Measurements from ENCODE around the gene WFDC9.
"Not testable (repeated sequence)": the region's sequence is repeated elsewhere in the genome, so short reads cannot be mapped to it uniquely, and the experiment has no call there.

The WFDC9 gene

DNA sequence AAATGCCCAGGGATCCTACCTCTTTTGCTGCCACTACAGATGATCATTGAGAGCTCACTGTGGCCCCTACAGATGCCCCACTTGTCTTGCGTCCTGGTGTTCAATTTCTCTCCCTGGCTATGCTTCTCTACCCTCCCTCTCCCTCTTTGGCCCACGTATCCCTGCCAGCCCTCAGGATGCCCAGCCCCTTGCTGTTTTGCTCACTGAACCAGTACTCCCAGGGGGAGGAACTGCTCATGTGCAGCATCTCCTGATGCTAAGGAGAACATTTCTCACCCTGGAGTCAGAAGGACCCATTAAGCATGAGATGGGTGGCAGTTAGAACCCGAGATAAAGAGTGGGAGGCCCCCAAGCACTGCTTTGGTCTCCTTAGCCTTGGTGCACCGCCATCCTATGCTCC is at the start of gene WFDC9:
TSS of gene WFDC9 (minus strand) at position 101 of the 400 bp plus-strand sequence. CDS start 21,103 bp downstream, outside the sequence.
- no peak for DNase-seq (ENCODE audit: low spot score)

DNA sequence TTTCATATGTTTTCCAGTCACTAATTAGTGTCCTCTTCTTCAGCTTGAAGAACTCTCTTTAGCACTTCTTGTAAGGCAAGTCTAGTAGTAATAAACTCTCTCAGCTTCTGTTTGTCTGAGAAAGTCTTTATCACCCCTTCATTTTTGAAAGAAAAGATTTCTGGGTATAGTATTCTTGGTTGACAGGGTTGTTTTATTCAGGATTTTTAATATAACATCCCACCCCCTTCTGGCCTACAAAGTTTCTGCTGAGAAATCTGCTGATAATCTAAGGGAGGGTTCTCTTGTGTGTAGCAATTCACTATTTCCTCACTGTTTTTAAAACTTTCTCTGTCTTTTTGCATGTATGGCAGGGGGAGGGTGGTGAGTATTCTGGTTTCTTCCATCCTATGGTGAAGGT is 48.6 kb upstream of the WFDC9 start:
- no peak for DNase-seq (ENCODE audit: low spot score)

DNA sequence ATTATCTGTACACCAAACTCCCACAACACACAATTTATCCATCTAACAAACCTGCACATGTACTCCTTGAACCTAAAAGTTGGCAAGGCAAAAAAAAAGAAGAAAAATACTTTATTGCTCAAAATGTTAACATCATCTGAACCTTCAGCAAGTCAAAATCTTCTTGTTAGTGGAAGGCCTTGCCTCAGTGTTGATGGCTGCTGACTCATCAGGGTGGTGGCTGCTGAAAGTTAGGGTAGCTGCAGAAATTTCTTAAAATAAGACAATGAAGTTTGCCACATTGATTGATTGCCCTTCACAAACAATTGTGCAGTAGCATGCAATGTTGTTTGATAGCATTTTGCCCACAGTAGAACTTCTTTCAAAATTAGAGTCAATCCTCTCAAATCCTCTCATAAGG is 41.7 kb upstream of the WFDC9 start:
- no peak for DNase-seq (ENCODE audit: low spot score)

DNA sequence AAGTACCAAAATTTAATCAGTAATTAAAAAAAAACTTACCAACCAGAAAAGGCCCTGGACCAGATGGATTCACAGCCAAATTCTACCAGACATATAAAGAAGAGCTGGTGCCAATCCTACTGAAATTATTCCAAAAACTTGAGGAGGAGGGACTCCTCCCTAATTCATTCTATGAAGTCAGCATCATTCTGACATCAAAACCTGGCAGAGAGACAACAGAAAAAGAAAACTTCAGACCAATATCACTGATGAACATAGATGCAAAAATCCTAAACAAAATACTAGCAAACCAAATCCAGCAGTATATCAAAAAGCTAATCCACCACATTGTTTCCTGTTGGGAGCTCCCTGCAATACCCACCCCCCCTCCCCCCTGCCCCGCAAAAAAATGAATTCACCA is 39.1 kb upstream of the WFDC9 start, which contains the start of gene WFDC11:
TSS of gene WFDC11 (minus strand) at position 101 of the 400 bp plus-strand sequence. CDS start 19,639 bp downstream, outside the sequence.
- DNase-seq (ENCODE audit: low spot score), result no peak

DNA sequence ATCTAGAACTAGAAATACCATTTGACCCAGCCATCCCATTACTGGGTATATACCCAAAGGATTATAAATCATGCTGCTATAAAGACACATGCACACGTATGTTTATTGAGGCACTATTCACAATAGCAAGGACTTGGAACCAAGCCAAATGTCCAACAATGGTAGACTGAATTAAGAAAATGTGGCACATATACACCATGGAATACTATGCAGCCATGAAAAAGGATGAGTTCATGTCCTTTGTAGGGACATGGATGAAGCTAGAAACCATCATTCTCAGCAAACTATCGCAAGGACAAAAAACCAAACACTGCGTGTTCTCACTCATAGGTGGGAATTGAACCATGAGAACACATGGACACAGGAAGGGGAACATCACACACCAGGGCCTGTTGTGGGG is 26.0 kb upstream of the WFDC9 start:
- DNase-seq (ENCODE audit: low spot score), result not testable (repeated sequence)

DNA sequence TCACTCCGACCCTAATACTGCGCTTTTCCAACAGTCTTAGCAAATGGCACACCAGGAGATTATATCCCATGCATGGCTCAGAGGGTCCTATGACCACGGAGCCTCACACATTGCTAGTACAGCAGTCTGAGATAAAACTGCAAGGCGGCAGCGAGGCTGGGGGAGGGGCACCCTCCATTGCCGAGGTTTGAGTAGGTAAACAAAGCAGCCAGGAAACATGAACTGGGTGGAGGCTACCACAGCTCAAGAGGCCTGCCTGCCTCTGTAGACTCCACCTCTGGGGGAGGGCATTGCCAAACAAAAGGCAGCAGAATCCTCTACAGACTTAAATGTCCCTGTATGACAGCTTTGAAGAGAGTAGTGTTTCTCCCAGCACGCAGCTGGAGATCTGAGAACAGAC is 20.6 kb upstream of the WFDC9 start:
- not testable (repeated sequence) for DNase-seq (ENCODE audit: low spot score)

DNA sequence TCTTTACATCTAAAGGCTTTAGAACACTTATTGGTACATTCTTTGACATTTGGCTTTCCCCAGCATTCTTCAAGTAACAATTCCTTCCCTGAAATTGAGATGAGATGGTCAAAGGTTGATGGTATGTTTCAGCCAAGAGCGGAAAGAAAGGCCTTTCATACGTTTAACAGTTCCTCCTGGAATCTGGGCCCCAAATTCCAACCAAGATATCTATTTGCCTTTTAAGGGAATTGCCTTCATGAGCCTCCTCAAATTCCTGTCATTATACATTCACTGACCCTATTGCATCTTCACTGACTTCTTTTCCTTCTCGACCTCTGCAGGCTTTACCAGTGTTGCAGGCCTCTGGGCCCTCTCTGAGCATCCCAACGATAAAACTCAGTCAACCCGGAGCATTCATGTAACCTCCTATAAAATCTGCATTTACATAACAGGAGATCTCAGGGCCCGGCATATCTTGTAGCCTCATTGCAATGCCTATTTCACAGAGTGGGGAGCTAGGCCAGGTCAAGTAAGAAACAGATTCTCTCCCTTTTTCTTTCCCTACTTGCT is 18.3 kb upstream of the WFDC9 start:
- no peak for DNase-seq (ENCODE audit: low spot score)

DNA sequence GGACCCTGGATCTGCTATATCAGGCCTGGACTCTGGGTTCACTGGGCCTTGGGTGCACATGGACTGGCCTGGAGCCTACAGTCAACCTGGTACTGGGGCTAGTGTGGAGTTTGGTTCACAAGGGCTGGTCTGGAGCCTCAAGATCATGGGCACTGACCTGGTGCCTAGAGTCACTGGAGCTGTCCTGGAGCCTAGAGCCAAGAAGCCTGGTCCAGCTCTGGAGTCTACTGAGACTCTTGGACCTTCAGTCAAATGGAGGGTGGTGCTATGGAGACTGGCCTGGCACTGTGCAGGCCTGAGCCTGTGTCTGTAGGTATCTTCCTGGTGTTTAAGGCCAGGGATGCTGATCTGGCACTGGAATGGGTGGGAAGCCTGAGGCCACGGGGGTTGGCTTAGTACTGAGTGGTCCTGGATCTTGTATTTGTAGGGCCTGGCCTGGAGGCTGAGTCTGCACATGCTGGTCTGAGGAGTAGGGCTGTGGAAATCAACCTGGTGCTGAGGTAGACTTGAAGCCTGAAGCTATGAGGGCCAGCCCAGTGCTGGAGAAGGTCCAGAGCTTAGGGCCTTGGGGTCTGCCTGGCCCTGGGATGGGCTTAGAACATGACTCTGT is 16.5 kb upstream of the WFDC9 start:
- no peak for DNase-seq (ENCODE audit: low spot score)

DNA sequence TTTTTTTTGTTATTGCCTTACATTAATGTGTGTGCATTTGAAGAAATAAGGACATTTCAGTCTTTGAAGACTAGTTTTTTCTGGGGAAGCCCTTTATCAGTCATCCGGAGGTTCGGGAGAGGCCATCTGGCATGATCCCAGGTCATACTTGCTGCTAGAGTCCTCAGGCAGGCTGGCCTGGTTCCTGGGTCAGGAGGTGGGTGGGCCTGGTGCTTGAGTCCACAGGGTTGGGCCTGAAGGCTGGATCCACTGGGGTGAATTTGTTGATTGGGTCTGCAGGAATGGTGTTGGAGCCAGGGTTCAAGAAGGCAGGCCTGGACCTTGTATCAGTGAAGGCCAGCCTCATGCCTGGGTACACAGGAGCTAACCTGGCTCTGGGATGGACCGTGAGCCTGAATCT is 15.8 kb upstream of the WFDC9 start:
- DNase-seq (ENCODE audit: low spot score), result no peak

DNA sequence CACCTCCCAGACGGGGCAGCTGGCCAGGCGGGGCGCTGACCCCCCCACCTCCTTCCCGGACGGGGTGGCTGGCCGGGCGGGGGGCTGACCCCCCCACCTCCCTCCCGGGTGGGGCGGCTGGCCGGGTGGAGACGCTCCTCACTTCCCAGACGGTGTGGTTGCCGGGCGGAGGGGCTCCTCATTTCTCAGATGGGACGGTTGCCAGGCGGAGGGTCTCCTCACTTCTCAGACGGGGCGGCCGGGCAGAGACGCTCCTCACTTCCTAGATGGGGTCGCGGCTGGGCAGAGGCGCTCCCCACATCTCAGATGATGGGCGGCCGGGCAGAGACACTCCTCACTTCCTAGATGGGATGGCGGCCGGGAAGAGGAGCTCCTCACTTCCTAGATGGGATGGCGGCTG is 14.8 kb upstream of the WFDC9 start:
- not testable (repeated sequence) for DNase-seq (ENCODE audit: low spot score)

DNA sequence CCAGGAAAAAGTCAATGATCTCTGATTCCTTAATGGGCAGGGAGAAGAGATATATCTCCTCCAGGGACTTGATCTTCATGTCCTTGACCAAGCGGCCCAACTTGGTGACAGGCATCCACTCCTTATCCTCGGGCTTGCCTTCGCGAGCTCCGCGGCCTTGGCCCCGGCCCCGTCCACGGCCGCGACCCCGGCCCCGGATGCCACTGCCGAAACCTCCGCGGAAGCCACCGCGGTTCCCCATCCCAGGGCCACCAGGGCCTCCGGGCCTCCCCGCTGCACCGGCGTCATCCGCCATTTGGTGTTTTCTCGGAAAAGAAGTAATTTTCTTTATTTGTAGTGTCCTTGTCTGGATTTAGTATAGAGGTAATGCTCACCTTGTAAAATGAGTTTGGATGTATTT is 10.0 kb upstream of the WFDC9 start:
- DNase-seq (ENCODE audit: low spot score), result not testable (repeated sequence)

DNA sequence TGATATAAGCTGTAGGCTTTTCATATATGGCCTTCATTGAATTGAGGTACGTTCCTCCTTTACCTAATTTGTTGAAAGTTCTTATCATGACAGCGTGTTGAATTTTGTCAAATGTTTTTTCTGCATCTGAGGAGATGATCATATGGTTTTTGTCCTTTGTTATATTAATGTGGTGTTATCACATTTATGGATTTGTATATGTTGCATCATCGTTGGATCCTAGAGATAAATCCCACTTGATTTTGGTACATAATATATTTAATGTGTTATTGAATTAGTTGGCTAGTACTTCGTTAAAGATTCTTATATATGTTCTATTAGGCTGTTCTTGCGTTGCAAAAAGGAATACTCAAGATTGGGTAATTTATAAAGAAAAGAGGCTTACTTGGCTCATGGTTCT is 8.6 kb upstream of the WFDC9 start:
- no peak for DNase-seq (ENCODE audit: low spot score)

DNA sequence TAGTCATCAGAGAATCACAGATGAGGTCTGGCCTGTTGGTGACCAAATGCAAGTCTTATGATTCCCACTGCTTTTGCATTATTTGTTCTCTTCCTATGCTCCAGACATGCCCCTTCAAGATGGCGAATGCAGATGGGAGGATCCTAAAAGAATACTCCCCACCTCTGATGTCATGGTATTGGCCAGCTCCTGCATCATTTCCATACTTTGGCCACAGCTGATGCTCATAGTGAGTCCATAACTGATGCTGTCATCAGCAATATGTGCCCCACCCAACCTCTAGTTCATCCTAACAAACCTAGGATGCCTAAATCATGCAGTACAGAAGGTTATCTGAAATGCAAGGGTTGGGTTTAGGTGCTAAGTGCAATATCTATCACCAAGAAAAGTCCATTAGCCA is 5.4 kb upstream of the WFDC9 start:
- DNase-seq (ENCODE audit: low spot score), result no peak

DNA sequence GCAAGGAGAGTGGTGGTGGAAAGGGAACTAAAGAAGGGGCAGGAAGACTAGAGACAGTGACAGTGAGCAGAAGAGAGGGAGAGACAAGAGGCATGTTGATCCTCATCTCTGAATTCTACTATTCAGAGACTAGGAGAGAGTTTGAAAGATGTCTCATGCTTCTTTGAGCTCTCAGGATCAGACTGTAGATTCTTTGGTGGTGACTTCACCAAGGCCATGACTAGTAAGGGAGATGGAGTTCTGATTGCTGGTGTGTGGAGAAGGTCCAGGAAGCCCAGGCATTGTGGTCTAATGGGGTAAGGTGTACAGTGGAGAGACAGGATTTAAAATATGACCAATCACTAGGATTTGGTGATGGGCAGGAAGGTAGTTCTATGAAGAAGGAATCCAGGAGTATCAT is 713 bp downstream of the WFDC9 start:
- DNase-seq (ENCODE audit: low spot score), result peak; percentile 47

DNA sequence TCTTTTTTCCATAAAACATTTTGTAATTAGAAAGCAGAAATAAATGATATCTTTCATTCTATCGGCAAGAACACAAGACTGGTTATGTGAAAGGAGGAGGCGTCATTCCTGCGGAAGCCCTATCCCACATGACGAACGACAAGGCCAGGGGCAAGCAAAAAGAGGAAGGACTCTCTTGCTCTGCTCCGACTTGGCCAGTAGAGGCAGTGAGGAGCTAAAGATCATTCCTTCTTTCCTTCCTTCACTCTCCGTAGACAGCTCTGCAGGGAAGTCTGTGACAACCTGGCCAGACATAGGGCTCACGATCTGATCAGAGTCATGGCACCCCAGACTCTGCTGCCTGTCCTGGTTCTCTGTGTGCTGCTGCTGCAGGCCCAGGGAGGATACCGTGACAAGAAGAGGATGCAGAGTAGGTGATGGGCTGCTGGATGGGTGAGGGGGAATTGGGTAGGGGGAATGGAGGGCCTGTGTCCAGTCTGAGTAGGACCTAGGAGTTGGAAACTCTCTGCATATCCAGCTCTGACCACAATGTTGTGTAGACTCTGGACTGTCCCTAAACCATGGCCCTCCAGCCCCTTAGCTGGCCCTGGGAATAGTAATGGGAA is 1.5 kb downstream of the WFDC9 start, which contains the start of gene WFDC10A:
TSS of gene WFDC10A (plus strand) at position 244 of the 605 bp plus-strand sequence. CDS start at position 319, 75 bp downstream.
- peak; percentile 72 for DNase-seq (ENCODE audit: low spot score)

DNA sequence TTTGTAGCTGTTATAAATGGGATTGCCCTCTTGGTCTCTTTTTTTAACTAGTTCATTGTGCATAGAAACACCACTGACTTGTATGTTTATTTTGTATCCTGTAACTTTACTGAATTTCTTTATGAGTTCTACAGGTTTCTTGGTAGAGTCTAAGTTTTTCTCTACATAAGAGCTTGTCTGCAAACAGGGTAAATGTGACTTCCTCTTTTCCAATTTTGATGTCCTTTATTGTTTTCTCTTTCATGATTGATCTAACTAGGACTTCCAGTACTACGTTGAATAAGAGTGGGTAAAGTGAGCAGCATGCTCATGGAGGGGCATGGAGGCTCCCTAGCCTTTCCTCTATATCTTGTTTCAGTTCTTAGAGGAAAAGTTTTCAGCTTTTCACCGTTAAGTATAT is 4.5 kb downstream of the WFDC9 start:
- no peak for DNase-seq (ENCODE audit: low spot score)

DNA sequence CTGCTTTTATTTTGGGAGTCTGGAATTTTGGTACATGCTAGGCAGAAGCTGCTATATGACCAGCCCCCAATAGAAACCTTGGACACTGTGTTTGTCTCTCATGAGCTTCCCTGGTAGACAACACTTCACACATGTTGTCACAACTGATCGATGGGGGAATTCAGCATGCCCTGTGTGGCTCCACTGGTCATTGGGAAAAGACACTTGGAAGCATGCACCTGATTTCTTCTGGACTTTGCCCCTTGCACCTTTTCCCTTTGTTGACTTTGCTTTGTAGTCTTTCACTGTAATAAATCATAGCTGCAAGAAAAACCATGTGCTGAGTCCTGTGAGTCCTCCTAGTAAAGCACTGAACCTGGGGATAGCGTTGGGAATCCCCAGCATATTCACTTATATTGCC is 9.5 kb downstream of the WFDC9 start:
- DNase-seq (ENCODE audit: low spot score), result no peak

DNA sequence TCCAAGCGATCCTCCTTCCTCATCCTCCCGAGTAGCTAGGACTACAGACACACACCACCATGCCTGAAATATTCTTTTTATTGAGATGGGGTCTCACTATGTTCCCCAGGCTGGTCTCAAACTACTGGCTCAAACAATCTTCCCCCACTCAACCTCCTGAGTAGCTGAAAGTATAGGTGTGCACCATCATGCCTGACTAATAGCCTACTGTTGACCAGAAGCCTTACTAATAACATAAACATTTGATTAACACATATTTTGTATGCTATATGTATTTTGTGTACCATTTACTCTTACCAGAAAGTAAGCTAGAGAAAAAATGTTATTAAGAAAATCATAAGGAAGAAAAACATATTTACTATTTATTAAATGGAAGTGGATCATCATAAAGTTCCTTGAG is 13.5 kb downstream of the WFDC9 start:
- DNase-seq (ENCODE audit: low spot score), result no peak

DNA sequence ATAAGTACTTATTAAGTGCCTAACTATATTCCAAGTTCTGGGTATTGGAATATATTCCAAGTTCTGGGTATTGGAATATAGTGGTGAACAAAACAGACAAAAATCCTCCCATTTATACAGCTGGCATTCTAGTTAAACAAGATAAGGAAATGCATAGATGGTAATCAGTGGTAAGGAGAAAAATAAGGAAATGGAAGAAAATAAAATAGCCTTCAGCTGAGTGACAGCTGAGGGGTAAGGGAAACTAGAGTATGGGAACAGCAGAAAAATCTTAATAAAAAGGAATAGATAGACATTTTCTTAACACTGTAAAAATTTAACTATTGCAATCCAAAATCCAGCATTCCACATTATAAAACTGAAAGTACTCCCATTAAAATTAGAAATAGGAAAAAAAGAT is 18.8 kb downstream of the WFDC9 start:
- no peak for DNase-seq (ENCODE audit: low spot score)

DNA sequence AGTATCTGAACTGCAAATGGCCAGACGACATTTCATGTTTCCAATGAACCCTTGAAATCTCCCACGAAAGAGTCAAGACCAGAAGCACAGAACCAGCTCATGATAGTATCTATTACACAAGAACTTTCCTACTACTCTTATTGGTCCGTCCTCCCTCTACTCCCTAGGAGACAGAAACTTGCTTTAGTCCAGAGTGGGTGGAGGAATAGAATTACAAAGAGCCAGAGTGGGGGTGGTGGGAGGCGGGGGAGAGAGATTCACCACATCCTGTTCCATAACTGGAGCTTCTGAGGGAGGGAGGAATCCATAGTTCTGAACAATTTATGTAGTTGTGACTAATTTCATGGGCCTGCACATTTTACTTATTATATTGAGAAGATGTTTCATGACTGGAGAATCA is 20.0 kb downstream of the WFDC9 start:
- peak; percentile 45 for DNase-seq (ENCODE audit: low spot score)

DNA sequence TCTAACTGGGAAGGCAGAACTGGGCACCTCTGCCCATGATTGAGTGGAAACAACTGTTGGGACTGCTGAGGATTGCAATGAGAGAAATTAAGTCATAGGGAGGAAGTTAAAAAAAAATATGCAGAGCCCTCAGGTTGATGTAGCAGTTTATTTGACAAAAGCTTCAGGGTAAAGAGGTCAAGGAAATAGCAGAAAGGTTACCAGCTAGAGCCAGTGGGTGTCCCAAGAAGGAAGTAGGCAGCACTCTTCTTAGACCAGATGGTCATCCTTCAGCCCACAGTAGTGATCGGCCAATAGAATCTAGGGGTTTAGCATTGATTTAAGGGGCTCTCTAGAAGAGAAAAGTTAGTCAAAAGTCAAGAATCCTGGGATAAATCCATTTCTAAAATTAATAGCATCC is 23.3 kb downstream of the WFDC9 start:
- no peak for DNase-seq (ENCODE audit: low spot score)

DNA sequence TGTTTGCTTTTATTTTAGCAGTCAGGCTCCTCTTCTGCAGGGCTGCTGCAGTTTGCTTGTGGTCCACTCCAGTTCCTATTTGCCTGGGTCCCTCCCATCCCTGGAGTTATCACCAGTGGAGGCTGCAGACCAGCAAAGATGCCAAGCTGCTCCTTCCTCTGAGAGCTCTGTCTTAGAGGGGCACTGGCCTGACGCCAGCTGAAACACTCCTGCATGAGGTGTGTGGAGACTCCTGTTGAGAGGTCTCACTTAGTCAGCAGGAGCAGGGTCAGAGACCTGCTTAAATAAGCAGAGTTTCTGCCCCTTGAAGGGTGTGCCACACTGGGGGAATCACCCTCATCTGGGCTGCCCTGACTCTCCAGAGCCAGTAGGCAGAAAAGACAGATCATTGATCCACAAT is 35.8 kb downstream of the WFDC9 start:
- DNase-seq (ENCODE audit: low spot score), result no peak

DNA sequence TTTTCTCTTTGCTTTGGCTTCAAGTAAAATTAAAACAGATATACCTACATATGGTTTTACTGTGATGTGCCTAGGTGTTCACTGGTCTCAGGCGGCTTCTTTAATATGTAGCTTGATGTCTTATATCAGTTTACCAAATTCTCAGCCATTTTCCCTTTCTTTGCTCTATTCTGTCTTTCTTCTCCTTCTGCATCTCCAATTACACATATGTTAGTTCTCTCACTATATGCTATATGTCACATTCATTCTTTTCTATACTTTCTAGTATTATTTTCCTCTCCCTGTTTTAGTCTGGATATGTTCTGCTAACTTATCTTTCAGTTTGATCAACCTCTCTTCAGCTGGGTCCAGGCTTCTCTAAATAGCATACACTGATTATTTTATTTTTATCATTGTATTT is 37.6 kb downstream of the WFDC9 start:
- DNase-seq (ENCODE audit: low spot score), result no peak

Measured in kidney tubule cell (primary cell).